Naive thymus-derived CD4-positive, alpha-beta T cell (primary cell): ENCODE measurements around the gene MED15. TPM values are rescaled to one million over a fixed set of nuclear protein-coding genes. Genes with fewer than 3 reads are reported as not detected.

ENCODE experiments used
- ATAC-seq: fragments of 150-1000 bp; cut with Tn5 transposase; 2 replicates; pipeline ENCODE4 v1.10.0; 2021; ENCODE audit warnings: mild to moderate bottlenecking, moderate library complexity
- CTCF ChIA-PET: fragments of 350-600 bp; sonication (Branson Sonifier 250); formaldehyde crosslinking; loops from one replicate; lab custom pipeline; 2021; ENCODE audit warnings: antibody characterized with exemption; lab: Charles Lee
- POLR2A ChIA-PET: fragments of 350-600 bp; sonication (Branson Sonifier 250); formaldehyde crosslinking; loops from one replicate; lab custom pipeline; 2021; ENCODE audit warnings: antibody characterized with exemption, inconsistent platforms; lab: Charles Lee
- DNase-seq, 9 donors: peaks; one replicate each; pipeline versions ENCODE4 v3.0.0 to v3.0.0-alpha.2; 2020 to 2022; ENCODE audit warnings: mixed read lengths in 1 of 9
- H3K27ac ChIP-seq: one replicate; pipeline ENCODE4 v1.7.0; 2013; ENCODE audit warnings: mild to moderate bottlenecking, low read depth, low read length, moderate library complexity
- H3K27me3 ChIP-seq, 2 donors: one replicate each; pipeline ENCODE4 v1.7.0; 2013; ENCODE audit warnings: low read length in 2 of 2, mild to moderate bottlenecking in 2 of 2, moderate library complexity in 2 of 2; ENCODE audit not compliant: control insufficient read depth in 2 of 2, insufficient read depth in 2 of 2
- H3K36me3 ChIP-seq, 3 experiments: 1 replicate in 2 of 3; 2 replicates in 1 of 3; pipeline ENCODE4 v1.7.0; 2013; ENCODE audit warnings: low read length in 3 of 3, mild to moderate bottlenecking in 3 of 3, moderate library complexity in 1 of 3; ENCODE audit not compliant: insufficient read depth in 3 of 3, control insufficient read depth in 2 of 3
- H3K4me1 ChIP-seq, 2 donors: one replicate each; pipeline ENCODE4 v1.7.0; 2013; ENCODE audit warnings: low read length in 2 of 2, mild to moderate bottlenecking in 2 of 2, moderate library complexity in 1 of 2; ENCODE audit not compliant: control insufficient read depth in 2 of 2, insufficient read depth in 2 of 2
- H3K4me3 ChIP-seq: 2 replicates; pipeline ENCODE4 v1.7.0; 2013; ENCODE audit warnings: mild to moderate bottlenecking, low read length
- H3K9me3 ChIP-seq, 3 experiments: 1 replicate in 2 of 3; 2 replicates in 1 of 3; pipeline ENCODE4 v1.7.0; 2013; ENCODE audit warnings: low read length in 3 of 3; ENCODE audit not compliant: control insufficient read depth in 2 of 3
- H3K27ac Mint-ChIP-seq, 9 donors: one replicate each; pipeline ENCODE4 v1.8.0; 2020 to 2022; ENCODE audit warnings: mixed read lengths in 9 of 9, mild to moderate bottlenecking in 8 of 9, moderate library complexity in 5 of 9, inconsistent platforms in 2 of 9
- H3K27me3 Mint-ChIP-seq, 5 donors: one replicate each; pipeline ENCODE4 v1.8.0; 2021 to 2022; ENCODE audit warnings: mixed read lengths in 5 of 5, mild to moderate bottlenecking in 1 of 5
- H3K36me3 Mint-ChIP-seq, 5 donors: one replicate each; pipeline ENCODE4 v1.8.0; 2020 to 2022; ENCODE audit warnings: mixed read lengths in 5 of 5, mild to moderate bottlenecking in 3 of 5, inconsistent platforms in 1 of 5
- H3K4me1 Mint-ChIP-seq, 7 donors: one replicate each; pipeline ENCODE4 v1.8.0; 2020 to 2022; ENCODE audit warnings: mixed read lengths in 7 of 7, mild to moderate bottlenecking in 3 of 7, inconsistent platforms in 1 of 7
- H3K4me3 Mint-ChIP-seq, 10 donors: one replicate each; pipeline ENCODE4 v1.8.0; 2020 to 2022; ENCODE audit warnings: mild to moderate bottlenecking in 10 of 10, mixed read lengths in 10 of 10, moderate library complexity in 6 of 10, inconsistent platforms in 2 of 10
- H3K9me3 Mint-ChIP-seq, 11 donors: one replicate each; pipeline ENCODE4 v1.8.0; 2020 to 2022; ENCODE audit warnings: mixed read lengths in 11 of 11, mild to moderate bottlenecking in 4 of 11, inconsistent platforms in 1 of 11, moderate library complexity in 1 of 11
- intact Hi-C, 2 donors: fragments of 100-400 bp; cut with micrococcal nuclease; formaldehyde crosslinking; loops; one replicate each; pipeline ENCODE4 v1.15.1; 2023
- polyA plus RNA-seq, 2 donors: library from polyadenylated mRNA; unstranded; fragments of 300-500 nt; fragmentation: Illumina TruSeq; gene quantifications; one replicate each; pipeline ENCODE4 v1.2.3, GENCODE V29; 2021
- total RNA-seq, 6 experiments: library from RNA in 5 of 6; stranded (reverse) in 5 of 6; gene quantifications; 1 replicate in 5 of 6; 2 replicates in 1 of 6; pipeline ENCODE4 v1.2.3 and lab custom pipeline; 2021 to 2026

The MED15 gene
- total and polyA plus RNA-seq, 7 experiments from 2014 or later, result 24.3 to 235 (median 192) TPM

GRCh38 chr22:20601308-20601707, 93.9 kb downstream of the MED15 start:
- no peak for ATAC-seq
- Histone ChIP-seq H3K9me3 (no peaks in the 10 kb centered on the region), H3K27ac (no peak overlapping the region), H3K36me3 (no peaks in the 10 kb centered on the region), H3K27me3 (no peaks in the 10 kb centered on the region), H3K4me3 (no peak overlapping the region), H3K4me1 (peaks cover 0 to 5% of the 10 kb centered on the region in 2 donors)
- Mint-ChIP-seq H3K4me3 (no peak overlapping the region), H3K27ac (no peak overlapping the region), H3K4me1 (peaks cover 1 to 14% (median 8%) of the 10 kb centered on the region in 7 donors), H3K9me3 (no peaks in the 10 kb centered on the region), H3K36me3 (no peaks in the 10 kb centered on the region), H3K27me3 (no peaks in the 10 kb centered on the region)
- CTCF ChIA-PET, result no interaction called here
- POLR2A ChIA-PET, result no interaction called here
- intact Hi-C loops, result no loop called here
- no peak for DNase-seq

- ATAC-seq (no peak), DNase-seq (no peak)
- no peak overlapping the region for H3K4me3 ChIP-seq
- peak overlapping the region in 1 of 9 donors; percentile 20 for H3K27ac Mint-ChIP-seq
- peaks cover 5 to 10% of the 10 kb centered on the region in 2 donors for H3K4me1 ChIP-seq
- no peaks in the 10 kb centered on the region for H3K27me3 ChIP-seq
- POLR2A ChIA-PET, result no interaction called here
- CTCF ChIA-PET, result no interaction called here
- no peaks in the 10 kb centered on the region for H3K9me3 Mint-ChIP-seq
- H3K27me3 Mint-ChIP-seq, result no peaks in the 10 kb centered on the region
- H3K4me3 Mint-ChIP-seq, result no peak overlapping the region
- no peaks in the 10 kb centered on the region for H3K36me3 ChIP-seq
- no peaks in the 10 kb centered on the region for H3K36me3 Mint-ChIP-seq
- no peak overlapping the region for H3K27ac ChIP-seq
- no peaks in the 10 kb centered on the region for H3K9me3 ChIP-seq
- intact Hi-C loops, result no loop called here
- peaks cover 3 to 18% (median 12%) of the 10 kb centered on the region in 7 donors for H3K4me1 Mint-ChIP-seq
Observed at GRCh38 chr22:20602609-20603164, 95.3 kb downstream of the MED15 start.

- Mint-ChIP-seq H3K36me3 (no peaks in the 10 kb centered on the region), H3K27me3 (no peaks in the 10 kb centered on the region), H3K9me3 (no peaks in the 10 kb centered on the region), H3K4me3 (no peak overlapping the region), H3K27ac (peak overlapping the region in 1 of 9 donors; percentile 34), H3K4me1 (peaks cover 3 to 18% (median 12%) of the 10 kb centered on the region in 7 donors)
- ChIA-PET POLR2A (no interaction called here), CTCF (interaction anchor here (0.5 to 0.7 kb wide), 2 partner anchors 10 to 110 kb away, joined by 6 to 8 read pairs; no protein-coding TSS in a partner anchor)
- Histone ChIP-seq H3K36me3 (no peaks in the 10 kb centered on the region), H3K4me3 (no peak overlapping the region), H3K4me1 (peaks cover 5 to 10% of the 10 kb centered on the region in 2 donors), H3K9me3 (no peaks in the 10 kb centered on the region), H3K27me3 (no peaks in the 10 kb centered on the region), H3K27ac (no peak overlapping the region)
- ATAC-seq, result no peak
- intact Hi-C loops, result no loop called here
- no peak for DNase-seq
Observed at GRCh38 chr22:20604092-20604747, 96.8 kb downstream of the MED15 start.

GRCh38 chr22:20604776-20605221, 97.4 kb downstream of the MED15 start:
- Mint-ChIP-seq H3K4me3 (peak overlapping the region in 1 of 10 donors; percentile 3), H3K9me3 (no peaks in the 10 kb centered on the region), H3K4me1 (peaks cover 3 to 18% (median 15%) of the 10 kb centered on the region in 7 donors), H3K27me3 (no peaks in the 10 kb centered on the region), H3K36me3 (no peaks in the 10 kb centered on the region), H3K27ac (peak overlapping the region in 3 of 9 donors; percentile 17 to 34 (median 20))
- no peak overlapping the region for H3K4me3 ChIP-seq
- H3K36me3 ChIP-seq, result no peaks in the 10 kb centered on the region
- peaks cover 5 to 10% of the 10 kb centered on the region in 2 donors for H3K4me1 ChIP-seq
- intact Hi-C loops, result loop anchor here in 1 of 2 donors (5.0 kb wide), 1 partner anchor 138 kb away; no protein-coding TSS in a partner anchor
- H3K27ac ChIP-seq, result no peak overlapping the region
- ATAC-seq, result no peak
- H3K9me3 ChIP-seq, result no peaks in the 10 kb centered on the region
- no peak for DNase-seq
- H3K27me3 ChIP-seq, result no peaks in the 10 kb centered on the region
- POLR2A ChIA-PET, result no interaction called here
- CTCF ChIA-PET, result interaction anchor here (0.5 kb wide), 1 partner anchor 111 kb away, joined by 8 read pairs; no protein-coding TSS in a partner anchor

- ChIA-PET CTCF (interaction anchor here (1.3 kb wide), 1 partner anchor 136 kb away, joined by 3 read pairs; no protein-coding TSS in a partner anchor), POLR2A (no interaction called here)
- DNase-seq, result no peak
- no peak for ATAC-seq
- no peaks in the 10 kb centered on the region for H3K36me3 ChIP-seq
- H3K36me3 Mint-ChIP-seq, result no peaks in the 10 kb centered on the region
- H3K4me1 ChIP-seq, result peaks cover 5 to 10% of the 10 kb centered on the region in 2 donors
- H3K27ac Mint-ChIP-seq, result peak overlapping the region in 1 of 9 donors; percentile 36
- no peaks in the 10 kb centered on the region for H3K9me3 Mint-ChIP-seq
- H3K27me3 ChIP-seq, result no peaks in the 10 kb centered on the region
- peaks cover 3 to 19% (median 17%) of the 10 kb centered on the region in 7 donors for H3K4me1 Mint-ChIP-seq
- intact Hi-C loops, result loop anchor here in 1 of 2 donors (5.0 kb wide), 1 partner anchor 137 kb away; no protein-coding TSS in a partner anchor
- H3K4me3 Mint-ChIP-seq, result no peak overlapping the region
- H3K4me3 ChIP-seq, result no peak overlapping the region
- no peak overlapping the region for H3K27ac ChIP-seq
- H3K27me3 Mint-ChIP-seq, result no peaks in the 10 kb centered on the region
- no peaks in the 10 kb centered on the region for H3K9me3 ChIP-seq
Observed at GRCh38 chr22:20605328-20605727, 97.9 kb downstream of the MED15 start.

GRCh38 chr22:20606041-20606783, 98.8 kb downstream of the MED15 start:
- Histone ChIP-seq H3K4me3 (no peak overlapping the region), H3K27me3 (no peaks in the 10 kb centered on the region), H3K36me3 (no peaks in the 10 kb centered on the region), H3K4me1 (peaks cover 5 to 10% of the 10 kb centered on the region in 2 donors), H3K9me3 (no peaks in the 10 kb centered on the region), H3K27ac (no peak overlapping the region)
- Mint-ChIP-seq H3K27me3 (peaks cover 0 to 2% (median 0%) of the 10 kb centered on the region in 5 donors), H3K4me1 (peaks cover 3 to 25% (median 17%) of the 10 kb centered on the region in 7 donors), H3K4me3 (peak overlapping the region in 5 of 10 donors; percentile 17 to 69 (median 42)), H3K9me3 (no peaks in the 10 kb centered on the region), H3K27ac (peak overlapping the region in 4 of 9 donors; percentile 22 to 76 (median 29)), H3K36me3 (no peaks in the 10 kb centered on the region)
- intact Hi-C loops, result loop anchor here (1.0 to 5.0 kb wide), 6 partner anchors 37 to 188 kb away; partner anchors contain the start of gene MED15 (in 1 of the 2)
- ATAC-seq (peak; percentile 90), DNase-seq (peak; percentile 47 to 74 (median 71))
- POLR2A ChIA-PET, result interaction anchor here (1.0 to 1.1 kb wide), 3 partner anchors 15 to 188 kb away, joined by 3 to 4 read pairs (median 3); no protein-coding TSS in a partner anchor
- CTCF ChIA-PET, result interaction anchor here (1.0 to 1.7 kb wide), 4 partner anchors 39 to 193 kb away, joined by 3 to 6 read pairs (median 3); no protein-coding TSS in a partner anchor
